ENCODE measurements around the gene EFNA5. TPM values are rescaled to one million over a fixed set of nuclear protein-coding genes. Genes with fewer than 3 reads are reported as not detected.

The EFNA5 gene
- total and polyA plus RNA-seq, 2 experiments from 2014 or later, result 8.5 to 18.8 TPM

DNA sequence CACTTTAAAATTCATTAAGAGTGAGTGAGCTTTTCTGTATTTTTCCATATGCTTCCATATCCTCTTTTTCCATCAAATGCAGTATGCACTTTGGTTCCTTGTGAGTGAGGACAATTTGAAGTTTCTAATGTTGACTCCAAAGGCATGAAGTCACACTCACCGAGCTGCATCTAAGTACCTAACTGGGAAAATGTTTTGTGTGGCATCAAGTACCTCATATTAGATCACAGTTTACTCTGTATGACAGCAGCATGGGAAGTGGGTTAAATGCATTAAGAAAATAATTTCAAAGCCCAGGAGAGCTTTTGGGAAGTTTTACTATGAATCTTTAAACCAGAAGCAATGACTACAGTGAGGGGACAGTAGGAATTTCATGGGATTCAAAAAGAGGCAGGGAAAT is 207.0 kb downstream of the EFNA5 start:
- 88% methylated on average over 1 of the region's 1 CpG for WGBS (ENCODE audit: low lambda C conversion rate, missing lambda C conversion rate)
- peaks cover 59% of the 10 kb centered on the region for H3K79me2 ChIP-seq
- no peak overlapping the region for H3K4me2 ChIP-seq
- H3K27me3 ChIP-seq, result no peaks in the 10 kb centered on the region
- no peak for DNase-seq (ENCODE audit: low spot score)
- no peaks in the 10 kb centered on the region for H3K9me2 ChIP-seq (replicated peaks; ENCODE audit: insufficient read depth)
- TF ChIP-seq EZH2phosphoT487 (IDR thresholded peaks at IDR 0.05; ENCODE audit: low read depth, severe bottlenecking, unreplicated experiment) (no peak), EZH2 (IDR thresholded peaks at IDR 0.05; ENCODE audit: borderline replicate concordance) (no peak)
- TF ChIP-seq, protein P1, sequence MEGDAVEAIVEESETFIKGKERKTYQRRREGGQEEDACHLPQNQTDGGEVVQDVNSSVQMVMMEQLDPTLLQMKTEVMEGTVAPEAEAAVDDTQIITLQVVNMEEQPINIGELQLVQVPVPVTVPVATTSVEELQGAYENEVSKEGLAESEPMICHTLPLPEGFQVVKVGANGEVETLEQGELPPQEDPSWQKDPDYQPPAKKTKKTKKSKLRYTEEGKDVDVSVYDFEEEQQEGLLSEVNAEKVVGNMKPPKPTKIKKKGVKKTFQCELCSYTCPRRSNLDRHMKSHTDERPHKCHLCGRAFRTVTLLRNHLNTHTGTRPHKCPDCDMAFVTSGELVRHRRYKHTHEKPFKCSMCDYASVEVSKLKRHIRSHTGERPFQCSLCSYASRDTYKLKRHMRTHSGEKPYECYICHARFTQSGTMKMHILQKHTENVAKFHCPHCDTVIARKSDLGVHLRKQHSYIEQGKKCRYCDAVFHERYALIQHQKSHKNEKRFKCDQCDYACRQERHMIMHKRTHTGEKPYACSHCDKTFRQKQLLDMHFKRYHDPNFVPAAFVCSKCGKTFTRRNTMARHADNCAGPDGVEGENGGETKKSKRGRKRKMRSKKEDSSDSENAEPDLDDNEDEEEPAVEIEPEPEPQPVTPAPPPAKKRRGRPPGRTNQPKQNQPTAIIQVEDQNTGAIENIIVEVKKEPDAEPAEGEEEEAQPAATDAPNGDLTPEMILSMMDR (IDR thresholded peaks at IDR 0.05; ENCODE audit: poor library complexity), result no peak
- H3K9me3 ChIP-seq (ENCODE audit: low read depth), result no peaks in the 10 kb centered on the region
- no peak overlapping the region for H2AFZ ChIP-seq
- H3K4me1 ChIP-seq (ENCODE audit: insufficient read depth), result peaks cover 27% of the 10 kb centered on the region
- no peak overlapping the region for H3K27ac ChIP-seq
- H3K36me3 ChIP-seq (replicated peaks; ENCODE audit: insufficient read depth, low read depth), result no peaks in the 10 kb centered on the region
- H3K4me3 ChIP-seq, result no peak overlapping the region
- H4K20me1 ChIP-seq (ENCODE audit: insufficient read depth, poor library complexity, severe bottlenecking), result no peaks in the 10 kb centered on the region

DNA sequence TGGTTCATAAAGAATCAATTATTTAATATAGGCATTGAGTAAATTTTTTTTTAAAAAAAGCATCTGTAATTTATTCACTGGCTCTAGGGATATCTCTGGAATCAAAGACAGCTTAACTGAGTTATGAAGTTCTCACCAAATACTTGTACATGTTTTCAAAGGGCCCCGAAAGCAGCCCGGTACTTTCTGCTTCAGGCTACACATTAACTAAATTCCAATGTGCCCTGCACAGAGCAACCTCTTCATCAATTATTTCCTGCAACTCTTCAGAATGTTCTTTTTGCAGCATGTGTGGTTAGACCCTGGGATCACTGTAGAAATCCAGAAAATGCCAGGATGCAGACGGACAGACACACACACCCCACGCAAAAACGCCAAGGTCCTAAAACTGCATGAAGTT is 209.0 kb downstream of the EFNA5 start:
- no peaks in the 10 kb centered on the region for H3K36me3 ChIP-seq (replicated peaks; ENCODE audit: insufficient read depth, low read depth)
- H4K20me1 ChIP-seq (ENCODE audit: insufficient read depth, poor library complexity, severe bottlenecking), result no peaks in the 10 kb centered on the region
- WGBS (ENCODE audit: low lambda C conversion rate, missing lambda C conversion rate), result 32% methylated on average over 5 of the region's 5 CpGs
- no peak overlapping the region for H3K4me2 ChIP-seq
- H3K4me3 ChIP-seq, result no peak overlapping the region
- H3K27me3 ChIP-seq, result no peaks in the 10 kb centered on the region
- peaks cover 52% of the 10 kb centered on the region for H3K79me2 ChIP-seq
- TF ChIP-seq EZH2phosphoT487 (IDR thresholded peaks at IDR 0.05; ENCODE audit: low read depth, severe bottlenecking, unreplicated experiment) (no peak), EZH2 (IDR thresholded peaks at IDR 0.05; ENCODE audit: borderline replicate concordance) (no peak)
- TF ChIP-seq, protein P1 (IDR thresholded peaks at IDR 0.05; ENCODE audit: poor library complexity), result no peak
- H3K4me1 ChIP-seq (ENCODE audit: insufficient read depth), result peaks cover 16% of the 10 kb centered on the region
- no peaks in the 10 kb centered on the region for H3K9me2 ChIP-seq (replicated peaks; ENCODE audit: insufficient read depth)
- no peak for DNase-seq (ENCODE audit: low spot score)
- no peak overlapping the region for H3K27ac ChIP-seq
- no peak overlapping the region for H2AFZ ChIP-seq
- H3K9me3 ChIP-seq (ENCODE audit: low read depth), result no peaks in the 10 kb centered on the region

DNA sequence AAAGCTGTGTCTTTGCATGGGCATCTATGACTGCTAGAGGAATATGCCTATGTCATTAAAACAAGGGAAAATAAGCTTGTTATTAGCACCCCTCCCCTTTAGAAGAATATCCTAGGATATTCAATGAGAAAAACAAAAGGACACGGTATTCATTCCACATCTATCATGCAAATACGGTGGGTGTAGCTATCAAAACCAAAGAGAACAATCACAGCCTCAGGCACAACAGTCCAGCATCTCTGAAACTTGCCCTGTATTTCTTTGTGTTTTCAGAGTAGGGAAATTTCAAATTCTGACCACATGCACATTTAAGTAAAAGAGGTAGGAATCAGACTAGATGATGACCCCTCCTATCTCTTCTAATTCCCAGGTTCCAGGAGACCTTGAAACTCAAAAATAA is 209.9 kb downstream of the EFNA5 start:
- TF ChIP-seq, protein P1 (IDR thresholded peaks at IDR 0.05; ENCODE audit: poor library complexity), result no peak
- Histone ChIP-seq H3K36me3 (replicated peaks; ENCODE audit: insufficient read depth, low read depth) (no peaks in the 10 kb centered on the region), H3K27ac (no peak overlapping the region), H3K4me1 (ENCODE audit: insufficient read depth) (peaks cover 22% of the 10 kb centered on the region), H2AFZ (no peak overlapping the region), H4K20me1 (ENCODE audit: insufficient read depth, poor library complexity, severe bottlenecking) (no peaks in the 10 kb centered on the region), H3K79me2 (peaks cover 50% of the 10 kb centered on the region), H3K9me3 (ENCODE audit: low read depth) (no peaks in the 10 kb centered on the region), H3K27me3 (no peaks in the 10 kb centered on the region), H3K4me2 (no peak overlapping the region), H3K9me2 (replicated peaks; ENCODE audit: insufficient read depth) (no peaks in the 10 kb centered on the region), H3K4me3 (no peak overlapping the region)
- no peak for DNase-seq (ENCODE audit: low spot score)
- WGBS (ENCODE audit: low lambda C conversion rate, missing lambda C conversion rate), result 71% methylated on average over 2 of the region's 2 CpGs

DNA sequence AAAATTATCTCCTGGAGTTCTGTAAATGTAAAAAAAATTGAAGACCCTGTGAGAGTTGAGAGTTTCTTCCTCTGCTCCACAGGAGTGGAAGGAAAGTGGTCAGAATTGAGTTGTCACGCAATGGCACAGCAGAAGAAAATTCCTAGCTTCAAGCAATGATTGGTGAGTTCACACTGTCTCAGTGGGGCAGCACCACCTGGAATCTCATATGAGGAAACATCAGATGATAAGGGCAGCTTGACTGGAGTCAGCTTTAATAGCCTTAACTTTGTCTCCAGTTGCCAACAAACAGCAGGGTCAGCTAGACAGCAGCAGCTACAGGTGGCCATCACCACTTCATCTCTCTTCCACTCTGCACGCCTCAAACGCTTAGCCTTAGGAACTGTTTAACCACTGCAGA is 211.1 kb downstream of the EFNA5 start:
- no peaks in the 10 kb centered on the region for H3K9me2 ChIP-seq (replicated peaks; ENCODE audit: insufficient read depth)
- no peaks in the 10 kb centered on the region for H3K27me3 ChIP-seq
- H4K20me1 ChIP-seq (ENCODE audit: insufficient read depth, poor library complexity, severe bottlenecking), result no peaks in the 10 kb centered on the region
- DNase-seq (ENCODE audit: low spot score), result no peak
- H3K4me2 ChIP-seq, result no peak overlapping the region
- peaks cover 30% of the 10 kb centered on the region for H3K4me1 ChIP-seq (ENCODE audit: insufficient read depth)
- H3K4me3 ChIP-seq, result no peak overlapping the region
- H3K27ac ChIP-seq, result no peak overlapping the region
- no peaks in the 10 kb centered on the region for H3K36me3 ChIP-seq (replicated peaks; ENCODE audit: insufficient read depth, low read depth)
- 95% methylated on average over 3 of the region's 3 CpGs for WGBS (ENCODE audit: low lambda C conversion rate, missing lambda C conversion rate)
- H2AFZ ChIP-seq, result no peak overlapping the region
- peaks cover 41% of the 10 kb centered on the region for H3K79me2 ChIP-seq
- no peaks in the 10 kb centered on the region for H3K9me3 ChIP-seq (ENCODE audit: low read depth)
- TF ChIP-seq, protein P1 (IDR thresholded peaks at IDR 0.05; ENCODE audit: poor library complexity), result no peak
- TF ChIP-seq EZH2phosphoT487 (IDR thresholded peaks at IDR 0.05; ENCODE audit: low read depth, severe bottlenecking, unreplicated experiment) (no peak), EZH2 (IDR thresholded peaks at IDR 0.05; ENCODE audit: borderline replicate concordance) (no peak)
